GM21723 (cell line): ENCODE data around the gene FHOD3.
"Not testable (repeated sequence)": the region's sequence is repeated elsewhere in the genome, so short reads cannot be mapped to it uniquely, and the experiment has no call there.

ENCODE experiments used
- ATAC-seq: cut with Tn5 transposase; IDR thresholded peaks from one replicate; pipeline ENCODE4 v1.9.1; 2021; ENCODE audit warnings: mild to moderate bottlenecking, moderate library complexity; ENCODE audit not compliant: unreplicated experiment

FHOD3 gene

GRCh38 chr18:36348331-36348730 is 50.8 kb downstream of the FHOD3 start:
- no peak for ATAC-seq

DNA sequence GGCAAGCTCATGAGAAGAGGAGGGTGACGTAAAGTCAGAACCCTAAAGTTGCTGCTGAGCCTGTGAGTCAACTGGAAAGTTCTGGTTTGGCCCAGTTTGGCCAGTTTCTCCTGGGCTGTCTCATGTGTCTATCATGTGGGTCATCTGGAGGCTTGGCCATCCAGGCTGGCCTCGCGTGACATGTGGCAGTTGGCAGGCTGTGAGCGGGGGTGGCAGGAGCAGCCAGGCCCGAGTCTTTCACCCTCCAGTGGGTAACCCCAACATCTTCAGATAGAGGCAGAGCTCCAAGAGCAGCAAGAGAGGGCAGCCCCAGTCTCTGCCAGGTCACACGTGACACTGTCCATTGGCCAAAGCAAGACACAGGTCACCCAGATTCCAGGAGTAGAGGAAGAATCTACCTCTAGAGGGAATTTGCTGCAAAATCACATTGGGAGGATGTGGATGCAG is 51.5 kb downstream of the FHOD3 start:
- ATAC-seq, result no peak

GRCh38 chr18:36349552-36349951 is 52.0 kb downstream of the FHOD3 start:
- ATAC-seq, result no peak

DNA sequence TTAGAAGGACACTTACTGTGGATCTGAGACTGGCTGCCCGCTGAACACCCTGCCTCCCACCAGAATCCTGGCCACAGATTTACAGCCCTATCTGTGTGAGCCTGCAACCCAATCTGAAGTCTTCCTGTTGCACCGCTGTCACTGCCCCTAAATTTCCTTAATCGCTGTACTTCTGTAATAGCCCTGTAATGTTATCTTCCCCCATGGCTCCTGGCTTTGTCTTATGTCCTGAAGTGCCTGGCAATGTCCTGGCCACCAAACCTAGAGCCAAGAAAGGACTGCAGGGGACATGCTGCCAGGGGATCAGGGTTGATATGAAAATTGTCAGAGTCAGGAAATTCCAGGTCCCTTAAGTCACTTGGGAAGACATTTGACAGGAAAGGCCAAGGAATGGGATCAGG is 52.7 kb downstream of the FHOD3 start:
- no peak for ATAC-seq

DNA sequence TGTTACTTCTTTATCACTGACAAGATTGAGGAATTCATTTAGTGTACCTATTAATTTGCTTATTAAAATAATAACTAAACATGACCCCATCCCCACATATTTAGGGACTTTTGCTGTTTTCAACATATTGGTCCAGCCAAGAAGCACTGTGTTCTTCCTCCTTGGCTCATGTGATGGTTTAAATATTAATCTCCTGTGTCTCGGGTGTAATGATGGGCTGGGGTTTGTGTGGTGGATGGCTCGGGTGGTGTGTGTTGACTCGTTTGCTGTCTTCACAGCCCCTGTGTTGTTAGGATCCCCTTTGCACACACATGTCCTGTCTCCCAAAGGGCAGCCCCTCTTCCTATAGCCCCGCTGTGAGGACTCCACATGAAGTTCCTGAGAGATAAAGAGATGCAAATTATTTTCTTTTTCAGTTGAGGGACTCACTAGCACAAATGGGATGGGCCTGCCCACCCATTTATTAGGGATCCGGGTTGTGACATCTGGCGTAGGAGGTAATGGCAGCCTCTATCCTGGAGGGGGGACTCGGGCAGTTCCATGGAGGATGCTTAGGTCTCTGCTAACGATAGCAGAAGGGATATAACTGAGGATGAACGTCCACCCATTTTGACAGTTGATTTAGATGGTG is 53.4 kb downstream of the FHOD3 start:
- no peak for ATAC-seq

DNA sequence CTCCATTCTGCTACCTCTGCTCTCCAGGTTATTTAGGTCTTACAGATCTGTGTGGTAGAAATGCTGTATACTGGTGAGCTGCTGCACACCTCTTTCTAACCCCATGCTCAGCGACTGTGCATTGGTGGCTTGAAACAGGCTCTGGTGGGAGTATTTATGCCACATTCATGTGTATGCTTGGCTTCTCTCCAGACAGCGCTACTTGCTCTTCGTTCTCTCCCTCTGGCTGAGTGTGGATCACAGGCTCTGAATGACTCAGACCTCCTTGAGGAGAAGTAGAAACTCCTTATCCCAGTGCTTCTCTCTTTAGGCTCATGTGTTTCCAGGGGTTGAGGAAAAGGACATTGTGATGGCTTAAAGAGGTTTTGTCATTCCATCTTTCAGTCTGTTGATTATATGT is 54.9 kb downstream of the FHOD3 start:
- no peak for ATAC-seq

GRCh38 chr18:36354989-36355388 is 57.5 kb downstream of the FHOD3 start:
- ATAC-seq, result no peak

- ATAC-seq, result no peak
These were observed 58.0 kb downstream of the FHOD3 start for GRCh38 chr18:36355511-36355910.

- ATAC-seq, result not testable (repeated sequence)
These were observed 59.2 kb downstream of the FHOD3 start for GRCh38 chr18:36356741-36357140.

DNA sequence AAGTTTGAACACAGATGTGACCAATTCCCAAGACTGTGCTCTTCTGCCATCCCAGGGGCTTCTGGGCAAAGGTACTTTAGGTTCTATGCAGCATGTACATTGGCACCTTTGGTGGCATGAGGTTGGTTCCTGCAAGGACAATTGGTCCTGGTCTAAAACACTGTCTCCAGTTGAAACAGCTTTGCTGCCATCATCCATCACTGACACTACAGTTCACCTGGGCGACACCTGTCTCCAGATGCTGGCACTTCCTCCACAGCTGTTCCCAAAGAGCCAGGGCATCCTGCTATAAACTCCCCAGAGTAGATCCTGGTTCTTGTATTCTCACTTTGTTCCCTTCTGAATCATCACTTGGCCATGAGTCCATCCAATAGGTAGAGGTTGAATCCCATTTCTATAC is 60.6 kb downstream of the FHOD3 start:
- no peak for ATAC-seq

DNA sequence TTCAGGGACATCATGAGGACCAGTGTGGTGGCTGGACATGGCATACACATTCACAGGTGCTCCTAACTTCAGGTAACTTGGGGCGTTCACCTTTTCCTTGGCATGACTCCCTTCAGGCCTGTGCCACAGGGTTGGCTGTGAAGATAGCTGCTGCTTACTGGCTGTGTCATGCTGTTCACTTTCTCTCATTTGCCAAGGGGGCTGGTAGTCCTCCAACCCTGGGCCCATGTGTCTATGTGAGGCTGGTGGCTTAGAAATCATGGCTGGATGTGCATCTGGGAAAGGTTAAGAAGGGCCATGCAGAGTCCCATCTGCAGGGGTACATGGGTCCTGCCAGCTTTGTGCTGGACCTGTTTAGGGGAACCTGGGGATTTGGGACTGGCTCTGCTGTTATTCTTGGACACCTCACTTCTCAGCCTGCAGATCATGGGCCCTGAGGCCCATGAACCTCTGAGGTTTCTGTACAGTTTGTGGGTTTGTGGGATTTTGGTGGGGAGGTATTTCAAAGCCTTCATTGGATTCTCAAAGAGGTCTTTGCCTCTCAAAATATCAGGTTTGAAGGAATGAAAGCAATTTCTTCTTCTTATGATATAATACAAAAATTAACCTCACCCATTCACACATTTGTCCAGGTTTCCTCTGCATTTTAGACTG is 62.9 kb downstream of the FHOD3 start:
- ATAC-seq, result no peak

- no peak for ATAC-seq
These were observed 67.6 kb downstream of the FHOD3 start for GRCh38 chr18:36364911-36365624.

DNA sequence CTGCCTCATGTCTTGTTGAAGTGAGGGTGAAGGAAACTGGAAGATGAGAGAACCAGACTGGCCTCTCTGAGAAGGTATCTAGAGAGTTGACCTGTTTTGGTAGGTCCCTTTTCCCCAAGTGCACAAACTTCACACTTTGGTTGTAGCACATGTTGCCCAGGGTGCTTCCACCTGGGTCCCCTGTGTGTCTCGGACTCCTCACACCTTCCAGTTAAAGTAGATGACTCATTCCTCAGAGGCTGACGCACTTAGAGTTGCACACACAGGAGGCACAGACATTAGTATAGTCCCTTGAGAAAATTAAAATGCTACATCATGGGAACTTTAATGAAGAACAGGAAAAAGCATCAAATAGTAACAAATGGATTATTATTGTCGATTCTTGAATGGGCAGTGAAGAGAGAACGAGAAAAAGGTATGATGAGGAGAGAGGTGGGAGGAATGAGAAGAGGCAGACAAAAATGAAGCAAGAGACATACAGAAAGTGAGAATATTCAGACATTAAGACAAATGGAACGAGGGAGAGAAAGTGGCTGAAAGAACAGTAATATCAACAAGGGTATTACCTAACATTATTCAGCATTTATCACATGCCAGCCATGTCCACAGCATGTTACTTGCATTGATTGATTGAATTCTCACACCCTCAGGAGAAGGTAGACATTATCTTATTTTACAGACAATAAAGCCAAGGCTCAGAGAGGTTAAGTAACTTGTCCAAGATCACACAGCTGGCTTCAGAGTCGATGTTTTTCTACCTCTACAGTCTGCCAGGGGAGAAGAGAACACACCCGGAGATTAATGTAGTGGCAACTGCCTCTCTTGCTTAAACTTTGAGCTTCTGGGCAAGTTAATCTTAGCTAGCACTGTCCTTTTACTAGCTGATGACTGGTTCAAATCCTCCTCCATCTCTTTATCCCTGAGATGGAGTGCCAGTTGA is 68.6 kb downstream of the FHOD3 start:
- no peak for ATAC-seq

DNA sequence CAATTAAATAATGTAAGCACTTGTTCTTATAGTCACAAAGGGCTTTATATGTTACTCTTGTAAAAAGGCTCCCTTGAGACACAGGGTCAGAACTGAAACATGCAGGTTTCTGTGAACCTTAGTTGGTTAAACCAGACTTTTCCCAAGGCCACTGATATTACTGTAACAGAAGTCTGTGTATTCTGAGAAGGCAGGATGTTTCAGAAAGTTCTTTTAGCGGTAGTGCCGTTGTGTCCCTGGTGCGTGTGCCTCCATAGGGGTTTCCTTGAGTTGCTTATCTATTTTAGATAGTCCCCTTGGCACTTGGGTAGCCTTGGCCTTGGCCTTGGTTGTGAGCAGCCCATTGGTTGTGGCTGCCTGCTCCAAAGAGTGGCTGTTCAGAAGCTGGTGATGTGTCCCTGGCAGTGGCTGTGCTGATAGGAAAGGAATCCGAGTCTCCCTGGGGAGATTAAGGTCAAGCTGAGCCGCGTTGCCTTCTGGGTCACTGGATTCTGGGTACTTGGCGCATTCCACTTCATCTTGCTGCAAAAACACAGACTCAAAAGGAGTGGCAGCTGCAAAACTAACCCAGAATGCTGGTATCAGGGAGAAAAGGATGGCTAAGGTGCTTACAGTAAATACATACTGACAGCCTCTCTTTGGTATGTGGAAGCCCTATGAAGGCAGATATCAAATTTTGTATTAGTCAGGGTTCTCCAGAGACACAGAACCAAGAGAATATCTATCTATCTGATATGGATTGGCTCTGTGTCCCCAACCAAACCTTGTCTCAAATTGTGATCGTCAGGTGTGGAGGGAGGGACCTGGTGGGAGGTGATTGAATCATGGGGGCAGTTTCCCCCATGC is 69.7 kb downstream of the FHOD3 start:
- no peak for ATAC-seq

DNA sequence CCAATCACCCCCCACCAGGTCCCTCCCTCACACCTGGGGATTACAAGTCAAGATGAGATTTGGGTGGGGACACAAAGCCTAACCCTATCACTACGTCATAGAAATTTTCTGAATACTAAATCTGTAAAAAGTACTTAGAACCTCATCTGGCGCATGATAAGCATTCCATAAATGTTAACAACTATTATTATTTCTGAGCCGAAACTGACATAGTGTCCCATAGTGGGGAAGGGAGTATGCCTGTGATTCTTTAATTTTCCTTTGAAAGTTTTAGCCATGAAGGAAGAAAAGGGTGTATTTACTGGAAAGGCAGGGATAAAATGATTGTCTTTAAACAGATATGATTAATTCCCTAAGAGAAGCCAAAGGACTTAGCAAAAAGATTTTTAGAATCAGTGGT is 71.4 kb downstream of the FHOD3 start:
- ATAC-seq, result no peak

- ATAC-seq, result no peak
These were observed 75.4 kb downstream of the FHOD3 start for GRCh38 chr18:36372903-36373311.

DNA sequence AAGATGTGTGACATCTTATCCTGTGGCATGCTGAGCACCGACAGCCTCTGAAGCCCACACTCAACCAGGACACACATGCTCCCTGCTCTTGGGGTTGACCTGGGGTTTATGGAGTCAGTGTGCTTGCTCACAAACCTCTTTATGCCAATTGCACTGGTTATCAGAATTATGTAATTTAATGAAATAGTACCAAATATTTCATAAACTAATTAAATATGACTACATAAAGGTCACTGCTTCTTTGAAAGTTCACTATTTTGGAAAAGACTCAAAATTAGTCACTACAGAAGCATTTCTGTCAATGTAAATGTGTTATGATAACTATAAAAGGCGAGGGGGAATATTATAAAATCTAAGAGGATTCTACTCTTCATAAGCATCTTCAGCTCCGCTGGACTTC is 76.7 kb downstream of the FHOD3 start:
- no peak for ATAC-seq

GRCh38 chr18:36375118-36375517 is 77.6 kb downstream of the FHOD3 start:
- no peak for ATAC-seq

DNA sequence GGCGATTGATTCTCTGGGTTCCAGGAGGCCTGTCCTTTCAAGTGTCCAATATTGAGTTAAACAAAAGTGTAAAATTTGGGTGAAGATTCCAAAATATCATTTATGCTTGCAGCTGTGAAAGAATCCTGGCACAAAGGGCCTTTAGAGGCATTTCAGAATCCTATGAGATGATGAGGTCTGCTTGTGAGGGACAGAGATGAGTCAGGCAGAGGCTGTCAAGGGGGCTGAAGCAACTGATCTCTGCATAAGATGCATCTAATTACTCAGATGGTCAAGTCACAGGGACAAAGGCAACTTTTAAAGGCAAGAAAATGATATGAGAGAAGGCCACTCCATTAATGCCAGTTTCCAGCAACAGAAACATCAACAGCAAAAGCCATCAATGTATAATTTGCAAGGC is 78.8 kb downstream of the FHOD3 start:
- ATAC-seq, result no peak

- no peak for ATAC-seq
These were observed 80.1 kb downstream of the FHOD3 start for GRCh38 chr18:36377626-36378025.
